GDM1 (cell line): ENCODE data around the gene OGFR.

Source experiments
- DNase-seq: peaks from one replicate; lab custom pipeline; 2025; lab: John Stamatoyannopoulos, UW

The OGFR gene

GRCh38 chr20:62769346-62770071, 35.1 kb upstream of the OGFR start:
- DNase-seq: no peak

DNA sequence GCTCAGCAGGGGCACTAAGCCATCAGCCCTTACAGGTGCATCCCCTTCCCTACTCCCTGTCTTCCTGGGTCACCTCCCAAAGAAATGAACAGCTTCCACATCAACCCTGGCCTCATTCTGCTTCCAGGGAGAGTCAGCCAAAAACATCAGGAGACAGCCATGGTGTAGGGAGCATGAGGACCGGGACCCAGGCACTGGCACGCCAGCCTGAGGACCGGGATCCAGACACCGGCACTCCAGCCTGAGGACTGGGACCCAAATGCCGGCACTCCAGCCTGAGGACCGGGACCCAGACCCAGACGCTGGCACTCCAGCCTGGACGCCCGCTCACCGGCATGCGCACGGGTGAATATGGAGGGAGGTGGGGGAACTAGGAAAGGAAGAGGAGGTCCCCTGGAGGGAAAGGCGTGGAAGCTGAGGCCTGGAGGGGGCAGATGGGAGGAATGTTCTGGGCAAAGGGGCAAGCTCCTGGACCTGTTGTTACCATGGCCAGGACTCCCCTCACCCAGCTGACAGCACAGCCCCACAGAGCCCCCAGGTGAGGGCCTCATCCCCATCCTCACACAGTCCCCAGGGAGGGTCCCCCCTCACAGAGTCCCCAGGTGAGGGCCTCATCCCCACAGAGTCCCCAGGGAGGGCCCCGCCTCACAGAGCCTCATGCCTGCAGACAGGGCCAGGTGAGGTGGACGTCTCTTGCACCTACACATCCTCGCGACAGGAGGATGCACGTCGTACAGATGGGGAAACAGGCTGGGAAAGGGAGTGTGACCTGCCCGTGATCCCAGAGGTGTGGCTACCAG, 34.3 kb upstream of the OGFR start:
- no peak for DNase-seq

DNA sequence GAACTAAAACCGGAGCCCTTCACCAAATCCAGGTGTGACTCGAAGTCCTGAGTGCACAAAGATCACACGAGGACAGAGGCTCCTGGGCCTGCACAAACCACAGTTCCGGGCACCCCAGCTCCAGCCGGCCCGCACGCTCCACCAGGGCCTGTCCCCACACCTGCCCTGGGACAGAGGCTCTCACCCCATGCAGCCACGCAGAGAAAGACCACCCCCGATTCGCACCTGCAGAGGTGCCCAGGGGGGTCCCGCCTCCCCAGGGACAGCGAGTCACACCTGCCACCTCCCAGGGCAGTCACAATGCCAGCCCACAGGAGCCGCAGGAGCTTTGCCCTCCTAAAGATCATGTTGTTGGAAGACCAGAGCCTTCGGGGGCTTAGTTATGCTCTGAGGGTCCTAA, 33.7 kb upstream of the OGFR start:
- no peak for DNase-seq

DNA sequence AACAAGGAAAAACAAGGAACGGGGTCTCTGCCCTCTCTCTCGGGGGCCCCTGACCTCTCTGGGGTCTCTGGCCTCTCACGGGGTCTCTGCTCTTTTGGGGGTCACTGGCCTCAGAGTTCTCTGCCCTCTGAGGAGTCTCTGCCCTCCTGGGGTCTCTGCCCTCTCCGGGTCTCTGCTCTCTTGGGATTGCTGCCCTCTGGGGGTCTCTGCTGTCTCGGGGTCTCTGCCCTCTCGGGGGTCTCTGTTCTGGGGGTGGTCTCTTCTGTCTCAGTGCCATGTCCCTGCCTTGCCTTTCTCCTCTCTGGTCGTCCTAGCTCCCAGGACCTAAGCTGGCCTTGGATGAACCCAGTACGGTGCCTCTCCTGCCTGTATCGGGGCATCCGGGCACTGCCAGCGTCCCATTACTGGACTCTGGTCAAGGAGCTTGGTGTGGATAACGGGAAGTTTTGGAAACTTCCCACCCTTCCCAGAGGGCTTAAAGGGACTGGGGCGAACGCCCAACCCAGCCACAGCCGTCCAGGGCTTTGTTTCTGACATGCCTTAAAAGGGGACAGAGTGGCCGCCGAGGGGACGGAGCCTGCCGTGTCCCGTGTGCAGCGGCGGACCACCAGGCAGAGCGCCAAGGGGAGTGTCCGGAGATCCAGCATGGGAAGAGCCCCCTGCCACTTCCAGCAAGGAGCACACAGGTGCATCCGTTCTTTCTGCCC, 33.1 kb upstream of the OGFR start:
- DNase-seq: no peak

GRCh38 chr20:62772103-62772611, 32.5 kb upstream of the OGFR start:
- no peak for DNase-seq

GRCh38 chr20:62772619-62772989, 32.0 kb upstream of the OGFR start:
- DNase-seq: no peak

DNA sequence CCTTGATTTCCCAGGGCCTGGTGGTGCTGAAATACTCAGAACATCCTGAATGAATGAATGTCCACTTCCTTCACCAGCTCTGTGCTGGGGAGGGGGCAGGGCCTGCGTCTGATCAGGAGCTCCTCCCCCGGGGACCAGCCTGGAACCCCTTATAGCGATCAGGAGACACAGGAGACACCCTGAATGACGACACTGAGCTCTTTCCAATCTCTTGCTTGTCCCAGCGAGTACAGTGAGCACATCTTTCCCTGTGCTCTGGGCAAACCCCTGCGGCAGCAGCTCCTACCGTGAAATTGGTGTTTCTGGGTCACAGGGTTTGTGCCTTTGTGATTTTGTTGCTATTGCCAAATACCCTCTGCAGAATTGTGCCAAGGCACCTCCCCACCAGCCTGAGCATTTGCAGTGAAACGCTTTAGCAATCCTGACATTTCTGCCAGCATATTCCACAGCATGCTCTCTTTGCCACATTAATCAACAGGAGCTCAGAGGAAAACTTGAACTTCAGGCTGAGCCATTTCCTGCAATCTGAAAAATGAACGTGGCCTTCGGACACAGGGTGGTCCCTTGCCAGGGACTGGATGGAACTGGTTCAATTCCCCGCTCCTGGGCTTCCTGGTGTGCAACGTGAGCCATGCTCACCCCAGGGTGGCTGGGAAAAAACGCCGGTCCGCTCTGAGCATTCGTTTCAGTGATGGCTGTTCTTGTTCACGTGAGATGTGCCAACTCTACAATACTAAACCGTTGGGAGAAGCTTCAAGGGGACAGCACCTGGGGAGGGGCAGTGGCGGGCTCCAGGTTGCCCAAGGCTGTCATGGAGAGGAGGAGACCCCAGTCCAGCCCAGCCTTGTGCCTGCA, 31.4 kb upstream of the OGFR start:
- DNase-seq: no peak

DNA sequence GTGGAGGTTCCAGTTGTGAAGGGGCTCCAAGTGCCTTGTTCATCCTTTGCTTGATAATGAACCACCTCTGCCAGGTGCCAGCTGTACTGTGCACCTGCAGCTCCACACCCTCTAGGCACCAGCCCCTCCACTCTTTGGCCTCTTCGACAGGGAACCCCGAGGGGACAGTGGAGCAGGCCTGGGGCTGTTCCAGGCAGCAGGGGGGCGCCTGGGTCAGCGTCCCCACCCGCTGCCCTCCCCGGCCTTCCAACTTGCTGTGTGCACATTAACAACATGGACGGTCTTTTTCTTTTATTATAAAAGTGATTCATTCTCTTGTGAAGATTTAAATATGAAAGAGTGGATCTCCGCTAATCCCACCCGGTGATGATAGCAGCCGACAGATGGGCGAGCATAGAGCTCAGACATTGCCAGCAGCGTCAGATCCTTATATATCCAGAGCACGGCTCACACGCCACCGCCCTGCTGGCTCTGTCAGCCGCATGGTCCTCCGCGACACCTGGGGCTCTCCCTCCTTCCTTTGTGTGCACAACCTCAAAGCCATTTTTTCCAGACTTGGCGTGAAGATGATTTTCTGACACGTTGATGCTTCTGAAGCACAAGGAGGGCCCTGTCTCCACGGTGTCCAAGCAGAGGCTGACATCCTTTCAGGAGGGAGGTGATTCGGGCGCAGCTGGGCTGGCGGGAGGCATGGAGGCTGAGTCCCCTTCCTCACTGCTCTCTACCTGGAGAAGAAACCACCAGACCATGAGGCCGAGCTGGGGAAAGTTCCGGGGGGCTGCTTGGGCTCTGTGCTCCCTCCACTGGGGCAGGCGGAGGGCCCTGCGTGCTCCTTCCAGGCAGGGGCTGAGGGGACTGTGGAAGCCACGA, 30.6 kb upstream of the OGFR start:
- no peak for DNase-seq

GRCh38 chr20:62774762-62775161, 29.9 kb upstream of the OGFR start:
- DNase-seq: peak; percentile 44

DNA sequence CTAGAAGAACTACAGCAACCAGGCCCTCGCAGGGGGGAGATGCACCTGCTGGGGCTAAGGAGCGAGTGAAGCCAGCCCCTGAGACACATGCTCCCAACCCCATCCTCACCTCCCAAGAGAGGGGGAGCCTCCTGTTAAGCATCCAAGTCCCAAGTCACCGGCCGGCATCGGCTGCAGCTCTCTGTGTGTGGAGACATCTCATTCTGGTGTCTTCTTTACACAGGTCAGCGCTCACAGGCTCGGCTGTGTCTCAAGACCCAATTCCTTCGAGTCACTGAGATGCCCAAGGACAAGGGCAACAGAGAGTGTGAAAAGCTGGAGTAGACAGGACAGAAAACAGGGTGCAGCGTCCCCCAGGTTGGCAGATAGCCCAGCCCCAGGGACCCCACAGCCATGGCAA, 29.4 kb upstream of the OGFR start:
- DNase-seq: no peak

DNA sequence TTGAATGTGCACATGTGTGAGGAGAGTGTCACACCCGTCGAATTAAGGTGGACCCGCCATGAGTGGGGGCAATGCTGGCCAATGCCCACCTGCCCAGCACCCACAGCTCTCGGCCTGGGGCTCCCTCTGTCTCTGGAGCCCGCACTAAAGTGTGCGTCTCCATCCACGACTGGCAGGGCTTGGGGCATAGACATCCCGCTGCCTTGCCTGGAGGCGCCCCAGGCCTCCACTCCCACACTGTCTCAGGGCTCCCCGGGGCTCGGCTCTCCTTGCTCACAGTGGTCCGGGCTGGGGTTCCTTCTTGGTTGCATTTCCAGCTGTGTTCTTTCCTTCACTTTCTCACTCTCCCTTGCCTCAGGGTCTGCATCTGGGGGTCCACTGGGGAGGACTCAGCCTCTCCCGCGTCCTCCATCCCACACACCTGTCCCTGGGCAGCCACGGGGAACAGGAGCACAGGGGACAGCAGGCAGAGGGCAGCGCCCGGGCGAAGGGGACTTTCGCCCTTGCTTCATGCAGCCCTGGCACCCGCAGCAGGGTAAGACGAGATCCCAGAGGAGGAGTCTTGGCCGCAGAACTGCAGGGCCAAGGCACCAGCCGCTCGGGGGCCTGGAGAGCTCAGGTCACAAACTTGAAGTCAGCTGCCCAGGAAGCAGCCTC, 28.5 kb upstream of the OGFR start:
- DNase-seq: no peak

GRCh38 chr20:62776692-62777527, 27.7 kb upstream of the OGFR start:
- no peak for DNase-seq

GRCh38 chr20:62777528-62777830, 27.2 kb upstream of the OGFR start:
- DNase-seq: no peak

DNA sequence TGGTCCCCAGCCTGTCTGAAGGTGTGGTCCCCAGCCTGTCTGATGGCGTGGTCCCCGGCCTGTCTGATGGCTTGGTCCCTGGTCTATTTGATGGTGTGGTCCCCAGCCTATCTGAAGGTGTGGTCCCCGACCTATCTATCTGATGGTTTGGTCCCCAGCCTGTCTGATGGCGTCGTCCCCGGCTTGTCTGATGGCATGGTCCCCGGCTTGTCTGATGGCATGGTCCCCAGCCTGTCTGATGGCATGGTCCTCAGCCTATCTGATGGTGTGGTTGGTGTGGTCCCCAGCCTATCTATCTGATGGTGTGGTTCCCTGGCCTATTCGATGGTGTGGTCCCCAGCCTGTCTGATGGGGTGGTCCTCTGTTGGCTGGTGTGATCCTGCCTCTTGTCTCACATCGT, 26.6 kb upstream of the OGFR start:
- DNase-seq: no peak

- DNase-seq: no peak
Measured at GRCh38 chr20:62778601-62779416, 25.8 kb upstream of the OGFR start.

DNA sequence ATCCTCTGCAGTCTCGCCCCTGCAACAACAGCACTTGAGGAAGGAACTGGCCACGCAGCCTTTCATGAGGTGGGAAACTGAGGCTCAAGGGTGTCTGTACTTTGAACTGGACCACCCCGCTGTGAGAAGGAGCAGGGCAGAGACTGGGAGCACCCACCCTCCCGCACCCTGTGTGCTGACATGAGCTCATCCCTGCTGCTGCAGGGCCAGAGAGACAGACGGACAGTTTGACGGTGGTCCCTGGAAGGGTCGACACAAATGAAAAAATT, 25.3 kb upstream of the OGFR start:
- no peak for DNase-seq

GRCh38 chr20:62780204-62780603, 24.4 kb upstream of the OGFR start:
- no peak for DNase-seq

DNA sequence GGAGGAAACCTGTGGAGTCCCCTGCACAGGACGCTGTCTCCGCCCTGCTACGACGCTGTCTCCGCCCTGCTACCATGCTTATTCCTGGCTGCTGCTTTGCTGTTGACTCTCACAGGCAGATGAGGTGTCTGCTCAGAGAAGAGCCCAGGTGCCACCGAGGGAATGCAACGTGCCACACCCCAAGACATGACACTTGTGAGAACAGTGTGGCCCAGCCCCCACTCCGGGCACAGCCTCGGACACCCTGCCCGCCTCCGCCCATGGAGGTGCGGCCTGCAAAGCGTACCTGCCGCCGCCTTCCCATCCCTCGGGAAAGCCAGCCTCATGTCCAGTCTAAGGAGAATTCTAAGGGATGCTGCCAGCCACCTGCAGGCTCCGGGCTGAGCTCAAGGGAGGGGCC, 23.9 kb upstream of the OGFR start:
- DNase-seq: no peak
